Measurements from ENCODE around the gene CCDC73.
A peak's percentile ranks its signal among the peaks of the same experiment; 100 is the strongest.
"Not testable (repeated sequence)": the region's sequence is repeated elsewhere in the genome, so short reads cannot be mapped to it uniquely, and the experiment has no call there.

Gene CCDC73

DNA sequence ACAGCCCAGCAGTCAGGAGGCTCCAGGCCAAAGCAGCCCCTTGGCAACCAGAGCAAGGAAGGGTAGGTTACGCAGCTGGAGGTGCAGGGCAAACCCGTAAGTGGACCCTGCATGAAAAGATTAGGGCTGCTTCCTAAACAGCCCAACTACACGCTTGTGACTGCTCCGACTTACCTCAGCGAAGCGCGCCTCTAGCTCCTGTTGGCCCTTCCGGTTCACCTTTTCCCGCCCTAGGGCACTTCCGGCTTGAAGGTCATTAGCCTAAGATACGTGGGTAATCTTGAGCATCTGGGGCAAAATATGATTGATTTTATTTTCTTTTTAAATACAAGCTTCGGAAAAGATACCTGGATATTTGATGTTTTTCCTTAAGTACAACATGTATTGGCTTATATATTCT is at the start of gene CCDC73:
CCDC73 (minus strand) TSS at position 224 of the 400 bp plus-strand sequence. CDS start 34,419 bp downstream, outside the sequence.
- no peak for DNase-seq

DNA sequence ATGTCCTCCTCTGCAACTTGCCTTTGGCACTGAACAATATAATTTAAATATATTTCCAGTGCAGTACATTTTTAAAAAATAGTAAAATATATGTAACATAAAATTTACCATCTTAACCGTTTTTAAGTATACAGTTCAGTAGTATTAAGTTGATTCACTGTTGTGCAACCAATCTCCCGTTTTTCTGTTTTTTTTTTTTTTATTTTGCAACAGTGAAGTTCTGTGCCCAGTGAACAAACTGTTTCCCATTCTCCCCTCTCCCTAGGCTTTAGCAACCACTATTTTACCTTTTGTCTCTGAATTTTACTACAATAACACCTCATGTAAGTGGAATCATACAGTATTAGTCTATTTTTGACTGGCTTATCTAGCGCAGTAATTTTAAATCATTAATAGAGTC is 49.1 kb upstream of the CCDC73 start:
- no peak for DNase-seq

DNA sequence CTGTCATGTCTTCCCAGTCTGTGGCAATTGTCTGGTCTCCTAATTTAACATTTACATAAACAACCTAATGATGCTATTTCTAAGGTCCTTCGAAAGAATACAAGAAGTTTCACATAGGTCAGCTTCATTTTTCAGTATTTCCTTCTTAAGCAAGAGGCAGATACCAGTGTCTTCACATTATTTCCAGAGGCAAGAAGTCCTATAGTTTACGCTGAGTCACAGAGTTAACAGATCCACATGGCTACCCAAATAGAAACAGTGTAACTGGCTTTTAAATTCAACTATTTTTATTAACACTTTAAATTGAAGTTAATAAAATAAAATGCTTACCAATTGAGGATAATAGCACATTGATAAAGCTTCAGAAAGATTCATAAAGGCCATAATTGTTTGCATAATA is 46.1 kb upstream of the CCDC73 start:
- DNase-seq, result no peak

DNA sequence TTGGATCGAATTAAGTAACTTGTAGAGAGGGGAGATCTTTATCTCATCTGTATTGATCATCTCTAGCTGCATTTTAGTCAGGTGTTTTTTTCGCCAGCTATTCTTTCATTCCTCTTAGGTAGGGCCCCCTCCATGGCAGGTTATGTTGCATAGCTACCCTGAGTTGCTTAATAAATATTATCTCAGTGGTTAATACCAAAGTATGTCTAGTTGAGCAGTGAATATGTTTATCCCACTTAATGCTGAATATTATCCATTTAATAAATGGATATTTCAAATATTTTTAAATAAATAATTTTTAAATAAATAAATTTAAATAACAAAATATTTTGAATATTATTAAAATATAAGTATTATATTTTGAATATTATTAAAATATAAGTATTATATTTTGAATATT is 44.8 kb upstream of the CCDC73 start:
- no peak for DNase-seq

DNA sequence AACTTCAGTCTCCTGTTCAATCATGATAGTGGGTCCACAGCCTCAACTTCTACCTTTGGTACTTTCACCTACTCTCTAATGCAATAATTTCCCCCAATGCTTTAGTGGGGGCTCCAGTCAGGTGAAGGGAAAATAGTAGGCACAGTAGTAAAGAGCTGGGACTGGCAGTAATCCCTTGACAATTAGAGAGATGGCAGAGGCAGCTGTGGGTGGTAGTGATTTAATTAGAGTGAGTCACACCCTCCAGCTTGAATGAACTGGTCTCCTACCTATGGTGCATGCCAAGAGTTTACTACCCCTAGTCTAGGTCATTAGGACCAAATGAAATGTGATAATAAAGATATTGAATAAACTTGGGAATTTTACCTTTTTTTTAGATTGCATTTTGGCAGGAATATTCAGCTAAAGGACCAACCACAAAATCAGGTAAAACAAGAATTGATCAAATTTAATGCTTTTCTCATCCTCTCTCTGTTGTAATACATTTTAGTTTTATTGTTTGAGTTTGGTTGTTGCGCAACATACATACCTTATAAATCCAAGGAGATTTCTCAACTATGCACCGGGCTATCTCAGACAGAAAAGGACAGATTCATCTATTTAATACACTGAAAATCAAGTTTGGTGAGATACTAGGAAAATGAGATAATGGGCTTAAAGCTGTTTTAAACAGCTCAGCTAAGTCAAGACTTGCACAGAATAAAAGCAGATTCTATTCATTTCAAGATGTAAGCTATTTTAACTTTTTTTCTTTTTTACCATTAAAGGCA is 44.2 kb upstream of the CCDC73 start:
- no peak for DNase-seq

DNA sequence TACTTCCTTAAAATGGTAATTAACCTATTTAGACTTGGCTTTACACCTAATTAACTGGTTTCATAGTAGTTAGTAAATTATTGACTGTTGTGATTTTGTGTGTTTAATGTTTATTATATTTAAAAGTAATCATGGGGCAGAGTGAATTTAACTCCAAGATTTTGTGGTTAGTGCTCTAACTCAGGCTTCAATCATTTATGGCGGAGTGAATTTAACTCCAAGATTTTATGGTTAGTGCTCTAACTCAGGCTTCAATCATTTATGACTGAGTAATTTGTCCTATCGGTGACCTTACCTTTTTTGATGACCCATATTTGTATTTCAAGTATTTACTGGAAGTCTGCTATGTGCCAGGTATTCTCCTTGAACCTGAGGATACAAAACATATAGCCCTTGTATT is 42.5 kb upstream of the CCDC73 start:
- DNase-seq, result no peak

DNA sequence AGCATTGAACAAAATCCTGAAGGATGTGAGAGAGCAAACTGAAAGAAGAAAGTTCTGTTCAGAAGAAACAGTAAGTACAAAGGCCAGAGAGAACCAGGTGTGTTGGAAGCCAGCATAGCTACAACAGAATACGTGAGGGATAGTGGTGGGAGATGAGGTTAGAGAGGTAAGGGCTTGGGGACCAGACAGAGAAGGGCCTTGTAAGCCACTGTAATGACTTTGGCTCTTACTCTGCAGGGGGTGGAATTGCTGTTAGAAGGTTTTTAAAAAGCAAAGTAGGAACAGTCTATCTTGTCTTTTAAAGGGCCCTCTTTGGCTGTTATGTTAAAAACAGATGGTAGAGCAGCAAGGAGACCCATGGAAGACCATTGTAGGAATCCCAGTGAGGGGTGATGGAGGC is 39.5 kb upstream of the CCDC73 start:
- DNase-seq, result no peak

DNA sequence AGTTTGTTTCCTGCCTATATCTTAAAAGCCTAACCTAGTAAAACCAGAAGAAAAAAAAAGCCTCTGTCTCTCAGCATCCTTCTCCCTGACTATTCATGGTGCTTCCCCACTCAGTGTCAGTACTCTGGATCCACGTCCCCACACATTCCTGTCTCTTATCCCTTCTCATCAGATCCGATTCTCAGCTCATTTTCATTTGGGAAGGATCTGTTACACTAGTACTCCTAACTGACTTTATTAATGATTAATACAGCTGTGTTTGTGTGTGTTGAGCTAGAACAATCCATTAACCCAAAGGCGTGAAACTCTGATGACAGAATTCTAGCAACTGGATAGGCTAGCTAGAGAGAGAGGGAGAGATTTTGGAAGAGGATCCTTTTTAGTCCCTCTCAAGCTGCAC is 36.8 kb upstream of the CCDC73 start:
- no peak for DNase-seq

DNA sequence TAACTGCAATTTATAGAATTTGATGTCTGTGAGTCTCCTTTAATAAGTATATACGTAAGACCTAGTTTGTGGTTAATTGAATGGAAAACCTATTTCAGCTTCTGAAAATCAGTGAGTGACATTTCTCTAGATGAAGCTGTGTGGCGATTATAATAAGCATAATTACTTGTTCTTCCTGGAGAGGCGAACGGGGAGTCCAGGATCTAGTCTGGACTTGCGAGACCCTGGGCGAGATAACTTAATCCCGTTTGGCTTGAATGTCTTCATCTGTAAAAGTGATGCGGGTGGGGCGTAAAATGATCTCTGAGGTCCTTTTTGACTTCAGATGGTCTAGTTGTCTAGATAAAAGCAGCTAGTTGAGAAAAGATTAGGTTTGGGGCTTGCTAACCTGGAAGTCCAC is 36.3 kb upstream of the CCDC73 start:
- DNase-seq, result no peak

DNA sequence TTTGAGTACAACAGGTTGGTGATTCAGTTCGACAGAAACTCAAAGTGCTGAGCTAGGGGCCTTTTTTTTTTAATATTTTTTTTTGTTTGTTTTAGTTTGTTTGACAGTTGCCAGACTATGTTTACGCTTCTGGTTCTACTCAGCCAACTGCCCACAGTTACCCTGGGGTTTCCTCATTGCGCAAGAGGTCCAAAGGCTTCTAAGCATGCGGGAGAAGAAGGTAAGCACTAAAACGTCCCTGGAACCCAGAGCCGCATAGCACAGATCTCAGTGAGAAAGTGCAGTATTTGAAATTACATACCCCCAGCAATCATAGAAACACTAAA is 35.9 kb upstream of the CCDC73 start:
- peak in 1 of 51 donors; percentile 1 for DNase-seq

DNA sequence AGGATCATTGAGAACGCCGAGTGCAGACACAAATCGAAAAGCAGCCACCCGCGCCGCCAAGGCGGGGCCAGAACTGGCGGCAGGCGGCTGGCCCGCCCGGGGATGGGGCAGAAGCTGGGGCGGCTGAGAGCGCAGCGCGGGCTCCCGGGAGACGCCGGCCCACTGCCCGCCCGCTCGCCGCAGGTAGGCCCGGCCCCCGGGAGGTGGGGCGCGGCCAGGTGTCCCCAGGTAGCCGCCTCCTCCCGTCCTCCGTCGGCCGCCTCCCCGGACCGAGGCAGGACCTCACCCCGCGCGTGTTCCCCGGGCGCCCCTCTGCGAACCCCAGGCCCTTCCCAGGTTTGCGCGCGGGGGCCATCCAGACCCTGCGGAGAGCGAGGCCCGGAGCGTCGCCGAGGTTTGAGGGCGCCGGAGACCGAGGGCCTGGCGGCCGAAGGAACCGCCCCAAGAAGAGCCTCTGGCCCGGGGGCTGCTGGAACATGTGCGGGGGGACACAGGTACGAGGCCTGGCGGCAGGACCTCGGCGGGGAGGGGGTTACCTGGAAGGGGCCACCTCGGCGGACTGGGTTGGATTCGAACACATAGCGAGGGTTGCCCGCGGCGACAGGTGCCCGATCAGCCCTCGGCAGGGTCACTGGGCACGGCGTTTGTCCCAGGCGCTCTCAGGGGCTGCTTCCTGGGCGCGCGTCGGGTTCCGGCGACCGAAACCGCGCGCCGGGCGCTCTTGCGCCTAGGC is 35.4 kb upstream of the CCDC73 start, which contains the start of gene PRRG4:
PRRG4 (plus strand) TSS at position 248 of the 733 bp plus-strand sequence. CDS start 603 bp downstream, outside the sequence.
- DNase-seq, result peak in 25 of 51 donors; percentile 3 to 47 (median 25)

DNA sequence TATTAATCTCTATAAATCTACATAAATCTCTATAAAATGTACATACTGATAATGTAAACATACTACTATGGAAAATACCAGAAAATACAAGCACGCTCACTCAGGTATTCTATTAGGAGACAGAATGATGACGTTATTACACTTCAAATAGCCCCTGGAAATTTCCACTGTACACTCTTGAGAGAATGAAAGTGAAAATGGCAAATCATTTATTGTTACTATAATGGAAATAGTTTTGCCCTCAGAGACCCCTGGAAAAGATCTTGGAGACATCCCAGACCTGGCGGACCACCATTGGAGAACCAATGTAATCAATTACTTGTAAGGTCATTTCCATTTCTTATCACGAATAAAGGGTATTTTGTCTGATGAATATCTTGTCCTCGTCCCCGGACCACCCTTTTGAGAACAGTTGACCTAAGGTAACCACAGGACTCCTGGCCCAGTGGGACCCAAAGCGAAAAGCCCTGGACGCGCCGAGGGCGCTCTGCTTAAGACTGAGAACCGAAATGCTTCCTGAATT is 34.8 kb upstream of the CCDC73 start:
- peak in 4 of 51 donors; percentile 3 to 23 (median 14) for DNase-seq

DNA sequence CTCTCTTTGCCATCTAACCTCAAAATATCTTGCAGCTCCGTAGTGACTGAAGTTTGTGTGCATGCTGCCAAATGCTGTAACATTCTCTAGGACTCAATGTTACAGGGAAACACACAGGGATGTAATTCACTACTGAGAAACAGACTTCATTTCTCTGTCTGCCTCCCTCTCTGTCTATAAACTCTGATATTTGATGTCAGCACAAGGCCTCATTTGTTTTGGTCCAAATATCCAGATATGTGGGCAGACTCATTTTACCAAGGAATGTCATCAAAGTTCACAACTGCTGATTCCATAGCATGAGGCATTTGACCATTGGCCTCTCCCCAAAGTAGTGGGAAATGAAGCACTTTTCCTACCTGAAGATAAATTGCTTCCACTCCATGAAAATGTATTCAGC is 32.8 kb upstream of the CCDC73 start:
- DNase-seq, result no peak

DNA sequence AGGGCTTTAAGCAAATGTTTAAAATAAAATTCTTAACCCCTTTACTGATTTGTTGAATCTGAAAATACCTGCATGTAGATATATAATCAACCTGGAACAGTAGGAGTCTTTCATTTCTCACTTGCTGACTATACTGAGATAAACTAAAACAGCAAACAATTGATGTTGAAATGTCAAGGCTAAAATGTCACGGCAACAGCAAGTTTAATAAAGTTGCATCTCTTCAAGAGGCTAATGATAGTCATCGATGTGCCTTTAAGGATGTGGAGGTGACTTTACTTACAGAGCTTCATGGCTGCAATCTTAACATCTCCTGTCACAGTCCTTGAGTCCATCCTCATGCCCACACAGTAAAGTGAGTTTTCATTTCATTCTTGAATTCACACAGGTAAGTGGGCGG is 31.7 kb upstream of the CCDC73 start:
- no peak for DNase-seq

DNA sequence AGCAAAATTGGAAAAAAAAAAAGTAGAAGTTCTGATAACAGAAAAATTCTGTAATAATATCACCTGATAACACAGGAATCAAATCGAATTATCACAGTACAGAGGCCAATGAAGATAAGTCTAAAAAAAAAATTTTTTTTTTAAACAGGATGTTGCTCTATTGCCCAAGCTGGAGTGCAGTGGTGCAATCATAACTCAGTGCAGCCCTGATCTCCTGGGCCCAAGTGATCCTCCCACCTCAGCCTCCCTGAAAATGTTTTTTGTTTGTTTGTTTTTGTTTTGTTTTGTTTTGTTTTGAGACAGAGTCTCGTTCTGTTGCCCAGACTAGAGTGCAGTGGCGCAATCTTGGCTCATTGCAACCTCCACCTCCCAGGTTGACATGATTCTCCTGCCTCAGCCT is 29.2 kb upstream of the CCDC73 start:
- not testable (repeated sequence) for DNase-seq

DNA sequence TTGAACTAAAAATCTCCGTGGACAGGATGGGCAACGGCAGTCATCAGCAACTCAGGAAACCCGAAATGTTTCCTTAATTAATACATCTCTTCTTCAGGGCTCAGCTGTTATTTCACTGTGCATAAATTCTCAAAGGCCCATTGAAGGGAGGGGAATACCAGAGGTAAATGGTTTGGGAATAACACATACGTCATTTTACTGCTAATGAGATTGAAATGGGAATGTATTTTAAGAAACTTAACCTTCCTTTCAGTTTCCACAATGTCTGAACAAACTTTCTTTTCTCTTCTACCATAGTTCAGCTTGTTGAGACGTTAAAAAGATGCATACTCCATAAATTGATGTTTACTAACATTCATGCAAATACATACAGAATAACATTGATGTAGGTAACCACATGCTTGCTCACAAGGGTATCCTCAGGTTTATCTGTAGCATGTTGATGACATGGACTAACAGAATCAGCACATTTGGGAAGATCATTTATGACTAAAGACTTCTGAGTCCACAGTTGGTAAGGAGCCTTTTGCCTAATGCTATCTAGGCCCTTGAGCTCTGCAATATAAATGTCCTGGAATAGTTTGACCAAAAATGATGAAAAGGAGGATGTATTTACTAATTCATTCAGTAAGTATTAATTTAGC is 27.6 kb upstream of the CCDC73 start:
- DNase-seq, result no peak

DNA sequence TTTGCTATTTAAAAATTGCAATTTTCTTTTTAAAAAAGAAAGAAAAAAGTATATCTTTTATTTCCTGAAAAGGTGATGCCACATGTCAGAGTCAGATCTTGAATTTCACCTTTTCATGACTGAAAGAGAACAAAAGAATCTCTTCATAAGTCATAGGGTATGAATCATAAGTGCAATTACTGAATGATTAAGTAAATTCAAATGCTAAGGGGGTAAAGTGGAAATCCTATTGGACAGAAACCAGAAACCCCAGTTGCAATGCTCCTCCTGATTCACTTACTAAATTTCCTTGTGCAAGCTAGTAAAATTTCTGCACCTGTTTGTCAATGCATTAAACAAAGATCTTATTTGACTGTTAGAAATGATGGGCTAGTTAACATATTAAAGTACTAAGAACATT is 27.1 kb upstream of the CCDC73 start:
- DNase-seq, result no peak

DNA sequence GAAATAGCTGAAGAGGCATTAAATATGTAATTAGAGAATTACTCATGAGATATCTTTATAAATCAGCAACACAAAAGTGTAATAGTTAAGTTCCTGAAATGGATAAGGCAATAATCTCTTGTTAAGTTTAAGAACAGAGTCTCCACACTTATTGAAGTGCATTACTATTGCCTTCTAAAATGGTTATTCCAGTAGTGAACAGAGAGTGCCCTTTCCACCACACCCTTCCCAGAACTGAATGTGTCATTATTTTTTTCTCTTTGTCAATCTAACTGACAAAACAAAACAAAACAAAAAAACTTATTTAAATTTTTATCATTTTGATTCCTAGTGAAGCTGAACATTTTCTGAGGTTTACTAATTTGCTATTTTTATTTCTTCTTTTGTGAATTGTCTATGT is 26.0 kb upstream of the CCDC73 start:
- no peak for DNase-seq

DNA sequence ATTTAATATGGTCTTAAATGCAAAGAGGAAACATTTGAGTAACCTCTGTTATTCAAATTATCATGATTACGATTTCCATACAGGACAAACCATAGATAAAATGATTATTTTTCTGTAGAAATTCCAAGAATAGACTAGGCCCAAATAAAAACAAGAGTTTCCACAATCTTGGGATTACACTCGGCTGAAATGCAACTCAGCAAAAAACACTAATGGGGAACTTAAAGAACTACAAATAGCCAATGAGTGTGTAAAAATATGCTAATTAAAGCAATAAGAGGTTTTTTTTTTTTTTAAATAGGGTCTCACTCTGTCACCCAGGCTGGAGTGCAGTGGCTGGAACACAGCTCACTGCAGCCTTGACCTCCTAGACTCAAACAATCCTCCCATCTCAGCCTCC is 24.7 kb upstream of the CCDC73 start:
- DNase-seq, result no peak

DNA sequence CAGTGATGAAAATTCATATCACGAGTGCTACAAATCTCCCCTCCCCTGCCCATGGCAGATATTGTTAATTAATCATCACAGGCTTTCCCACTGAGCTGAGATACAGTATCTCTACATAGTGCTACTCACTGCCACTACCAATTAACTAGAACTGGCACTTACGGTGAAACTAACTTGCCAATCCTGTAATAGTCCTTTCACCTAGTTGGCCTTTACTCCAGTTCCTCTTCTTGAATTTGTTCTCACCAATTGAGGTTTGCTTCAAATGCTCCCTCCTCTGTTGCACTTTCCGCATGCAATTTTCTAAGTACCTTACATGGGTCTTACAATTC is 23.4 kb upstream of the CCDC73 start:
- DNase-seq, result no peak

DNA sequence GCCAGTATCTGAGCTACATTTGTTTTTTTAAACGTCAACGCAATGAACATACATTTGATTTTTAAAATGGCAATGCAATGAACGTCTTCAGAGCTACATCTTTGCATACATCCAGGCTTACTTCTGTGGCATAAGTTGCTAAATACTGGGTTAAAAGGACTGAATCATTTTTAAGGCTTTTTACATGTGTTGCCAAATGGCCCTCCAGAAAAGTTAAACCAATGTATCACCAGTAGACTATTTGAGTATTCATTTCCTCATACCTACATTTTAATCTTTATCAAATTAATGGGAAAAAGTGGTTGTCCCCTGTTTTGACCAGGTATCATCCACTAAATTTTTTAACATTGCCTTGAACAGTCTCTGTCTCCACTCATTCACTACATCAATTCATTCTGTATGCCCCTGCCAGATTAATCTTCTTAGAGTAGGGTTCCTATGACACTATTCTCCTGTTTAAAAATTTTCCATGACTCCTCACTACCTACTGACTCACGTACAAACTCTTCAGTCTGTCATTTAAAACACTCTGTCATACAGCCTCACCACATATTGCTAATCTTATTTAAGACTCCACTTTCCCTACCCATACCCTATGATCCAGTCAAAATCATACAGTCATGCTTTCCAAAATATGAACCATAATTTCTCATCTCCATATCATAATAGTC is 22.9 kb upstream of the CCDC73 start:
- no peak for DNase-seq

DNA sequence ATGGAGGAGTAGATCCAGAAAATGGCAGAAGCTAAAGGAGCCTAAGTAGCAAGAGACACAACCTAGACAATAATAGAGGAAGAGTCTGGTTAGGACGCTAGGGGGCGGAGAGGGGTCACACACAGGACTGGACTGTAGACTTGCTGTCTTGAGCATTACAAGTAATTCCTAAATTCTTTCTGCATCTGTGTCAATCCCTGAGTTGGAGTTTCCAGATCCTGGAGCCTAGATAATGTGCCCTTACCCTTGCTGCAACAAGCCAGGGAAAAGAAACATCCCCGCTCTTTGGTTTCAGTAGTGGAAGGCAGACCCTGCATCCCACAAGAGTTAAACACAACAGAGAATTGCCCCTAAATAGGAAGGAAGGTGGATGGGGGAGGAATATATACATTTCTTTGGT is 14.9 kb upstream of the CCDC73 start:
- DNase-seq, result peak in 35 of 51 donors; percentile 1 to 65 (median 30)

Data from hypothalamus (tissue), 51 donors.